SIG-M5 (cell line): ENCODE measurements around the gene EYA4.
"Not testable (repeated sequence)": the region's sequence is repeated elsewhere in the genome, so short reads cannot be mapped to it uniquely, and the experiment has no call there.

Source experiments
- DNase-seq: peaks from one replicate; lab custom pipeline; 2025; lab: John Stamatoyannopoulos, UW

EYA4 gene

DNA sequence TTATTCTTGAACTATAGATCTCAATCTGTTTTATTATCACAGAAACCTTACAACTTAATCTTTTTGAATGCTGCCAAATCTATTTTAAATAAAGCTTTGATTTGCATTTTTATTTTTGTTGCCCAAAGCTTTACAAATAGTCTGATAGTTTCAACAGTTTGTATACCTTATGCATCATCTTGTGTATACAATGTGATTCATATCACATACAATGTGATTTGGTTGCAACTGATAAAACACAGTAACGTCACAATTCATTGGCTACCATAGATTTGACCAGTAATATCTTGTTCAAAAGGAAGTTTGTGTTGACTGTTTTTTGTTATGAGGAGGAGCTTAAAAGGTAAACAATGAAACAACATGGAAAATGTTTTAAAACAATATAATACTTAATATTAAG is 110.9 kb downstream of the EYA4 start:
- no peak for DNase-seq

DNA sequence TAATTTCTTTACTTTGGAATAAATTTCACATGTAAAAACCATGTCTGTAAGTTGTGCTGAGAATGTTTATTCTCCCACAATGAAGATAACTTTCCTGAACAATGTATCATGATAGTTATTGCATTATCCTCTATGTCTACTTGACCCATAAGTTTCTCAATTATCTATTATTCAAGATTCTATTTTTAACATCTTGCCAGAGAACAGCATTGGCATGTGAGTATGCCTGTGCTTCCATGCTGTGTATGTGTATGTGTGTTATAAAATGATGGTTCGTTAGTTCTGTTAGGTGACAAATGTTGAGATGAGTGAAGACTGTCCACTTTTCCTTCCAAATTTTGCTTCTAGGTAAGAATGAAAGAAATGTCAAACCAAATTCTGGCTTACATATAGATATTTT is 111.9 kb downstream of the EYA4 start:
- DNase-seq, result no peak

DNA sequence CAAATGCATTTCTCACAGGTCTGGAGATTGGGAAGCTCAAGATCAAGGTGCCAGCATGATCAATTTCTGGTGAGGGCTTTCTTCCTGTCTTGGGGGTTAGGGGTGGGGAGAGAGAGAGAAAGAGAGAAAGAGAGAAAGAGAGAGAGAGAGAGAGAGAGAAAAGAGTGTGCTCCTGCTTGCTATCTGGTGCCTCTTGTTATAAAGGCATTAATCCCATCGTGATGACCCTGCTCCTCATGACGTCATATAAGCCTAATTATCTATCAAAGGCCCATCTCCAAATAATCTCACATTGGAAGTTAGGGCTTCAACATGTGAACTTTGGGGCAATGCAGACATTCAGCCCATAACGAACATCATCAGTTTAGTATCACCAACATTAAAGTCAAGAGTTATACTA is 114.8 kb downstream of the EYA4 start:
- no peak for DNase-seq

DNA sequence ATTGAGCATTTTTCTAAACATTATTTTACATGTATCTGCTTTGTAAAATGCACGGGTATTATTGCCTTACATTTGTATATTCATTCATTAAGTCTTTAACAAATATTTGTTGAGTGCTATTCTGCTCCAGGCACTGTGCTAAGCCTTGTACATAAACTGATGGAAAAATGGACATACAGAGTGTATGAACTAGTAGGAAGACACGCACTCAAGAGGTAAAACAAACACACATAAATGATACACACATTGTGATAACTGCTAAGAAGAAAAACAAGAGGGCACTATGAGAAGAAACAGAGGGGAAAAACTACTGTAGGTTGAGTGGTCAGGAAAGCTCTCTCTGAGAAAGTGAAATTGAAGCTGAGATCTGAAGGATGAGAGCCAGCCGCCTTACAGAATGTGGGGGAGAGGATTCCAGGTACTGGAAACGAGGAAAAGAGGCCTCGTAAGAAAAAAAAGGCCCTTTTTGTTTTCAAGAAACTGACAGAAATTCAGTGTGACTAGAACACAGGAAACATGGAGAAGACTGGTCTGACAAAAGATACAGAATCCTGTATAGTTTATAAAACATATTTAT is 117.5 kb downstream of the EYA4 start:
- no peak for DNase-seq

DNA sequence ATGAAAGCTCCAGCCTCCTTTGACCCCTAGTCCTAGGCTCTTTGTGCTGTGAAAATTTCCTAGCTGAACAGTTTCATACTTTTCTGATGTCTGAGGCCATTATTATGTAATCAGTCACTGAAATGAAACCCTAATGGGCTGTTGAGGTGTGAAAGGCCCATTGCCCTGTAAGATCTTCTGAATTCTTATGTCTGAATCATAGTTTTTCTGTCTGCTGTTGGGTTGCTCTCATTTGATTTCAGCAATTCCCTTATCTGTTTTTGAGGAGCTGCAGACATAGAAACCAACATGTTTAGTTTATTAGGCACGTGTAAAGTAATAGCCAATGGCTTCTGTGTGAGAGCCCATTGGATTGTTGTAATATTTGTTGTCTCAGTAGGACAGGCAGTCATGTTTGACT is 118.1 kb downstream of the EYA4 start:
- DNase-seq, result no peak

DNA sequence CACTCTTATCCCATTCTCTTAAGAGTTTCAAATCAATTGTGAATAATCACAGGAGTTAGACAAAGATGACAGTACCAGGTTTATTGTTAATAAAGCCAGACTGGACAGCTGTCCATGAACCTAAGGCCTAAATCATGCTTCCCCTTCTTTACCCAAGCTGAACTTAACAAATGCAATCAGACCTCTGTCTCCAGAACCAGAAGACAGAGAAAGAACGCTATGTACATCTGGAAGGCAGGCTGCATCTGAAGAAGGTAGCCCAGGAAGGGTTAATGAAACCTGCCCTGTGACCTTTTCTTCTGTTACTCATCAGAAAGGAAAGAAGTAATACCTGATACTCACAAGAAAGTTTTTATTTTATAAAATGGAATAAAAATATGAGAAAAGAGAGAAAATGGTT is 118.6 kb downstream of the EYA4 start:
- DNase-seq, result no peak

DNA sequence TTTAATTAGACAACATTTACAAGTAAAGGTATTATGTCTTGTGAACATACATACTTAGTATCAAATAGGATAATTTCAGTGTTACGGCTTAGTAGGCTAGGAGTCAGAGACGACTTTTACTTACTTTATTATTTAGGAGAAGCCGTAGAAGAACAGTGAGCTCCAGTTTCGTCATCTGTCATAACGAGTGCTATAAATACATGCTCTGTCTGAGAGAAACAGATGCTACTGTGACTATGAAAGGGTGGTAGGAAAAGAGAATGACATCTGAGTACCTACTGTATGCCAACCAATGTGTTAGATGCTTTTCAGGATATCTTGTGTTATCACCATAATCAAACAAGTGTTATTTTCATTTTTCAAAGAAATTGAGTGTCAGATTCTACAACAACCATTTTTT is 119.0 kb downstream of the EYA4 start:
- DNase-seq, result no peak

DNA sequence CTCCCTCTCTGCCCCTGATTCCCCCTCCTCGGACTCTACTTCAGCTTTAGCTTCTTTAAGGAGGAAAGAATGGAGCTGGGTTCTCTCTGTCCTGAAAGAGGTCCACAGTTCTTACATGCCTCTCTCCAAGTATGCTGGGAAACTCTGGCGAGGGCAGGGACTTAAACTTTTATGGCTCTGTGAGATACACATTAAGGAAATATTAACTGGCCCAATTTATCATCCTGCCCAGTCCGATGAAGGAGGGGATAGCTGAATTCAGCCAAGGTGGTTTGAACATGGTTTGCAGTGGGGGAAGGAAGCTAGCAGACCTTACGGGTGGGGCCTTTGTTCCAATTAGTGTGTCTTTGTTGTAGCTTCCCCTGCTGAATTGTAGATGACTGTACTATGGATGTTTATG is 121.7 kb downstream of the EYA4 start:
- DNase-seq, result no peak

DNA sequence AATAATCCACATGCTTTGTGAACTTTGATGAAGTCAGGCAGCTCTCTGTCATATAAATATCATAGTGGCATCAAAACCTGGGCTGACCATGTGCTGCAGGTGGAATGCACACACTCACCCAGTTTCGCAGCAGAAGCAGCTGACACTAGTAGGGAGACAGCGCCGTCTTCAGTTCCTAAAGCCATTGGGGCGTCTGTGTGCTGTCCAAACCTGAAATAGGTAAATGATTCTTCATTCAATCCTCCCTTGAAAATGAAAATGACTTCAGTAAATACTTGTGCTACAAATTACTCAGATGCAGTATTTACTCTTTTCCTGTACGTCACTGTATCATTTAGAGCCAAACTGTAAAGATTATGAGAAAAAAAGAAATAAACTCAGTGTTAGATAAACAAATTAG is 127.5 kb downstream of the EYA4 start:
- DNase-seq, result no peak

DNA sequence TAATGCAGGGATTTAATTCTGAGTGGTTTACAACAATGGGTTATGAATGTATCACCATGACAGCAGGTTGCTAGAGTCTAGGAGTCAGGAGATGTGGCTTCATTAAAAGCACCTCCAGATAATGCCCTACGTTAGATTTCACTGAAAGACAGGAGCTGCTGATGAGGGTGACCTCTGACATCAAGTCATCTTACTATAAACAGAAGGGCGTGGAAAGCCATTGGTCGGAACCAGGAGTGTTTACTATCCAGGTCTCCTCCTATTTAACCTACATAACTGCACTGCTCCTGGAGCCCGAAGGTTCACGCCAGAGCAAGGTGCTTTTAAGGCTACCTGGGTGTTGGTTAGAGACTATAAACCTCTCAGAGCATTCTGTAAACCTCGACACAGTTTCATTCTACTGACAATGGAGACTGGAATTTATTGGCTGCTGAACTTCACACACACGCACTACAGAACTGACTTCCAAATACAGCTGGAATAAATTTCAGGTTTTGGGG is 128.7 kb downstream of the EYA4 start:
- DNase-seq, result no peak

DNA sequence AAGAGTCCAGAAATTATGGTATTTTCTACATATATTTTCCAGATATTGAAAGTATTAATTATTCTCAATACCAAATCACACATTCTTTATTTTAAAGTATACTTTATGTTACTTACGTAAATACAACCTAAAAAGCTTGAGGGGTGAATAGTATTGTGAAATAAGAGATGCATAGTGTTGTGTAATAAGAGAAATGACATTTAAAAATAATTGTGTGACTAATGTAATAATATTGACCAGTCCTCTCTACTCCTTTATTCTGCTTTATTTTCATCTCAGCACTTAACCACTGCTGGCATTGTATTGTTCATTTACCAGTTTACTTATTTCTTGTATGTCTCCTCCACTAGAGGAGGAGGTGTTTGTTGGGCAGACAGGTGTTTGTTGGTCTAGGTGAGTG is 135.6 kb downstream of the EYA4 start:
- DNase-seq, result no peak

DNA sequence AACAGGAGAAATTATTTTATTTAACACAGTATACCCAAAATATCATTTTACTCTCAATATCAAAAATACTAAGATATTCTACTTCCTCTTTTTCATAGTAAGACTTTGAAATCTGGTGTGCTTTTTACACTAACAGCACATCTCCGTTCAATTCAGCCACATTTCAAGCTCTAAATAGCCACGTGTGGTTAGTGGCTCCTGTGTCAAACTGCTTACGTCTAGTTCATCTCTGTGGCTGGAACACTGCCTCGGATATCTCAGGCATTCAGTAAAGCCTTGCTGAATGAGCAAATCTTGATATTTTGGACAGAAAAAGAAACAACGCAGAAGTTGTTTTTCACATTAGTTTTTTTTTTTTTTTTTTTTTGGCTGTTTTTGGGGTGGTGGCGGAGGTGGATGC is 136.1 kb downstream of the EYA4 start:
- DNase-seq, result no peak

DNA sequence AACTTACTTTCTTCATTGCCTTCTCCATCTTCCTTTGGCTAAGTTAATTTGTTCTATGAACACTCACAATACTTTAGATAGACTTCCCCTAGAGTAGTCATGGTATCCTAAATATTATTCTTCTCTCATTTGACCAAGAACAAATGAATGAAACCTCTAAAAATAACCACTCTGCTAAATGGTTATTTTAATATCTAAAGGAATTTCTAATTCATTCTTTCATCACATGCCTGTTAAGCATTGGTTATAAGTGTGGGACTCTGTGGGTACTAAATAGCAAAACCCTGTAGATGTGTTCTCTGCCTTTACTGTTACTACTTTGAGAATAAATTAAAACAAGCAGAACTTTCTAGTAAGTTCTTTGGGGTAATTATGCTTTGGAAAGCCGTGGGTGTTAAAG is 138.9 kb downstream of the EYA4 start:
- no peak for DNase-seq

DNA sequence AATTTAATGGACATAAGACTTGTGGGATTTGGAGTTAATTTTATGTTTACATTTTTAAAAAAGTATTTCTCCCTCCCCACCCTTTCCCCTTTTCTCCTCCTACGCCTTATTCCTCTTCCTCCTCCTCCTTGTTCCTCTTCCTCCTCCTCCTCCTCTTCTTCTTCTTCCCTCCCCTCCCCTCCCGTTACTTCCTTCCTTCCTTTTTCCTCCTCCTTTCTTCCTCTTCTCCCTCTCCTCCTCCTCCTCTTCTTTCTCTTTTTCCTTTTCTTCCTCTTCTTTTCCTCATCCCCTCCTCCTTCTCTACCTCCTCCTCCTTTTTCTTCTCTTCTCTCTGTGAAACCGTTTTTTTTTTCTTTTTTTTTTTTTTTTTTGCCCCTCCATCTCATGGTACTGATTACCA is 139.6 kb downstream of the EYA4 start:
- DNase-seq, result no peak

DNA sequence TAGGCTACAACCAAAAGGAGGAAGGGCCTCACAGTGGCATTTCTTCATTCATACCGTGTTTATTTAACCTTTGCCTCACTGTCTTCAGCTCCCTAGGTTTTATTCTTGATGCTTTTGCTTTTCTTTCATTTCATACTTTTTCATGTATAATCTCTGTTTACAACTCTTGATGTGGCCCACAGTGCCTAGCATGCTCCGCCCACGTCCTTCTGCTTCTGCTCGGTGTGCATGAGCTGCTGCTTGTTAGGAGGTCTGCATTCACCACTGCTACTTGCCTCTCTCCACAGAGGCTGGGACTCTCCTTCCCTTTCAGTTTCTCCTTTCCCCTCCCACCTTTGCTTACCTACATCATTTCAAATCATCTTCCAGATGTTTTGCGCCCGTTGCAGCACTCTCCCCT is 147.6 kb downstream of the EYA4 start:
- no peak for DNase-seq

DNA sequence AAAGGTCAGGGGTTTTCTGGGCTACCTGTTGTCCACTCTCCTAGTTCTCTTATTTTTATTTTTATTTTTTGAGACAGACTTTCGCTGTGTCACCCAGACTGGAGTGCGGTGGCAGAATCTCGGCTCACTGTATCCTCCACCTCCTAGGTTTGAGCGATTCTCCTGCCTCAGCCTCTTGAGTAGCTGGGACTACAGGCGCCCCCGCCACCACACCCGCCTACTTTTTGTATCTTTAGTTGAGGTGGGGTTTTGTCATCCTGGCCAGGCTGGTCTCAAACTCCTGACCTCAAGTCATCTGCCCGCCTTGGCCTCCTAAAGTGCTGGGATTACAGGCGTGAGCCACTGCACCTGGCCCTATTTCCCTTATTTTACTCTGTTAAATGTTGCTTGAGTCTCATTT is 149.0 kb downstream of the EYA4 start:
- no peak for DNase-seq

DNA sequence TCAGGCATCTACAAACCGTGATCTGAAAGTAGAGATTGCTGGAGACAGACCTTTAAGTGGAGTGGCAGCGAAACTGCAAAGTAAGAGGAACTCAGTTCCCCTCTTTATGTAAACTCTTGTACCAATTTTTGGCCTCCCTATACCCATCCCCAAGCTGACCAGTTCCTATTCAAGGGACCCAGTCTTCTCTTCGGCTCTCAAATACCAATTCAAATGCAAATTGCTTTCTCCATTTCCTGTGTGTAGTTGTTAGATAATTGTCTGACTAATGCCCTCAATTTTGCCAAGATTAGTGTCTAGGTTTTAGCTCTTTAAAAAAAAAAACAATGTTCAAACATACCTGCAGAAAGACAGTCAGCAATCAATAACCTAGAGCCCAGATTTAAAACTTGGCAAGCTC is 150.9 kb downstream of the EYA4 start:
- DNase-seq, result no peak

DNA sequence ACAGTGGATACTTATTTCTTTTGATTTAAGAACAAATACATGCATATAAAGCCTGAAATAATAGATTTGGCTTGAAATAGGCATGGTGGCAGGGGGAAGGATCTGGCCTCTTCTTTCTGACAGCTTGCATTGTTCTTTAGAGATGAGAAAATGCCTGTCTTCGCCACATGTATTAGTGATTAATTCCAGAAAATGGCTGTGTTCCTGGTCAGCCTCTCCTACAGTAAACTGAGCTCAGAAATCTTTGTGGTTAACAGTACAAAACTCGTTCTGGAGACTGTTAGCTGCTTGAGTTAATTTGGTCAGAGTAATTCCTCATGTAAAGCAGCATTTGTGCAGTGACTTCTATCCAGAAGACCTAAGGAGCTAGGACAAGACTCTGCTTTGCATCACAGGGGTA is 151.5 kb downstream of the EYA4 start:
- DNase-seq, result no peak

DNA sequence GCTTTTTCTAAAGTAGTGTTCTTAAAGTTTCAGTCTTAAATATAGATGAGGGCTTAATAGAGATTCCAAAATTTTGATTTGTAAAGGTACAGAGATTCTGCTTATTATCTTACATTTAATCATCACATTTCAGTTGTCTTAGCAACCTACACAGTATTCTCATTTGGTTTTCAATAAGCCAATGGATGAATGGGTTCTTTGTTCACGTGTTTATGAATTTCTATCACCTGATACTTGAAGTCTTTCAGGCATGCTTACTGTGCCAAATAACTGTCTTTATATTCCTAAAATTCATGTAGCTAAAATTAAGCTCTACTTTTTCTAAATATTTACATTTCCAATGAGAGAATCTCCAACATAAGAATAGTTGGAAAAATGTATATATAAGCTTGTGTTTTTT is 152.7 kb downstream of the EYA4 start:
- no peak for DNase-seq

DNA sequence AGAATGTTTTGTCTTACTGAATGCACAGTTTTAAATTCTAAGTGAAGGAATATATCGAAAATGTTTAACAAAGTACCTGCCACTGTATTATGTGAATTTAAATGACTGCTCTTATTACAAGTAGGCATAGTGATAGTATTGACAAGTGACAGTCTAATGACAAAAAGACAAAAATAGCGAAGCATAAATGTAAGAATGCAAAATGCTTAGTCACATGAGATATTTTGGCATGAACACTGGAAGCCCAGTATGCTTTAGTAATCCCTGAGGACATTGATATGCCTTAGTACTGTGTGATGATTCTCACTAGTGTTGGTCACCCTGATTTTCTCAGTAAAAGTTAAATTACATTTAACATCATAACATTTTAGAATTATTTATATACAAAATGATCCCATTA is 153.5 kb downstream of the EYA4 start:
- DNase-seq, result no peak

DNA sequence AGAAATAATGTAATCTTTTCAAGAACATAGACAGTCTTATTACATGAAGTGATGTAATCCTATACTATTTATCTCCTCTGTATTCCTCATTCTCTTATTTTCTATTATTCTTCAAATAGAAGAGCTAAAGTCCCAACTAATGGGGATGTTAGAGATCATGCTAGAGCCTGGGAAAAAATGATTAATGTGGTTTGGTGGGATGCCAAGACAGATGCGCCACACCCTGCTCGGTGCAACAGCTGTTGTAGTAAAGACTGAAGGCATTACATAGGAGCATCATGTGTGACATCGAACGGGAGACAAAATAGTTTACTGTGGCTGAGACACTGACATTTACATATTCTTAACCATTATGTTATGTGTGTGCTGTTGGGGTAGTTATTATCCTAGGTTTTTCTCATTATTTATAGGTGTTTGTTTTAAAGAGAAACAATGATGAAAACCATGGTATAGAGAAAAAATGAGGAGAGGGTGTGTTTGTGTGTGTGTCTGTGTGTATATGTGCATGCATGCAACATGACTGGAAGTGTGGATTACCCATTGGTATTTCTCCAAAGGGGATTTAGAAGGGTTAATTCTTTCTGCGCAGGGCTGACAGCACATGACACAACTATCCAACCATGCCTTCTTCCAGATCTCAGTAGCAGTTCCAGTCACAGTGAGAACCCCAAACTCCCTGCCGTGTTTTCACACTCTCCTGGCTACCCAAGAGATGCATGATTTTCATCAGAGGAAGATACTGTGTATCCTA is 155.3 kb downstream of the EYA4 start:
- no peak for DNase-seq

DNA sequence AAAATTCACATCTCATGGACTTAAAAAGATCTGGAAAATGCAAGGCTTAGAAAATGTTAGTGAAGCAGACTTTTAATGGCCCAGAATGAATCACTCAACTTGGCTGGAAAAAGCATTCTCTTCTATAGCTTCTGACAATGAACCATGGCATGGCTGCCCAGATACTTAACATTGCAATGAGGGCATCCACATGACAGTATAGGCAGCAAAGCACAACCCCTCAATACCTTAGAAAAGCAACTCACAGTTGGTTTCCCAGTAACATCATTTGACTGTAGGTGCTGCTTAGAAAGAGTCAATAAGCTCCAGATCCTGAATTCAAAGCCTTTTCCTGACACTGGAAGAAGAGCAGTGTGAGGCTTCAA is 155.8 kb downstream of the EYA4 start:
- no peak for DNase-seq

DNA sequence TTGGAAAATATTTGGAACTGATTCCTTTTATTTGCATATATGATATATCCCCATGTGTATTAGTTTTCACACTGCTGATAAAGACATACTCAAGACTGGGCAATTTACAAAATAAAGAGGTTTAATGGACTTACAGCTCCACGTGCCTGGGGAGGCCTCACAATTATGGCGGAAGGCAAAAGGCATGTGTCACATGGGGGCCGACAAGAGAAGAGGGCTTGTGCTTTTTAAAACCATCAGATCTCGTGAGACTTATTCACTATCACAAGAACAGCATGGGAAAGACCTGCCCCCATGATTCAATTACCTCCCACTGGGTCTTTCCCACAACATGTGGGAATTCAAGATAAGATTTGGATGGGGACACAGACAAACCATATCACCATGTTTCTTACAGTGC is 156.4 kb downstream of the EYA4 start:
- DNase-seq, result not testable (repeated sequence)

DNA sequence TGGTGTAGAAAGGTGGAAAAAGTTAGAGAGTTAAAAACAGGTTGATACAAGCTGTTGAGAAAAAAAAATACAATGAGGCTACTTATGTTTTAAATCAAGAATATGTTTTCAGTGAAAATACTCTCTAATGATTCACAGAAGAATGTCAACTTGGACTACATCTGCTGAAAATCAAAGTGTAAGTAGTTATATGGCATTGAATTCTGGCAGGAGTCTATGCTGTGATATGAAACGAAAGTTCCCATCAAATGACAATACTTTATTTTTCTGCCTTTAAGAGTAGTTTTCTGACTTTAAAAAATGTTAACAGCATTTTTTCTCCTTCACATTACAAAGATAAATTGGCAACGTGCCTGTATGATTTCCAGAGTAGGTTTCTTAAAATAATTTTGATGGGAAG is 158.3 kb downstream of the EYA4 start:
- DNase-seq, result no peak
